WTC11 (cell line): ENCODE results near the gene DHFR. TPM values are rescaled to one million over a fixed set of nuclear protein-coding genes. Genes with fewer than 3 reads are reported as not detected.

ENCODE experiments used
- CREM ChIP-seq: sonication (generic); formaldehyde crosslinking; IDR thresholded peaks from 2 replicates; pipeline ENCODE4 v1.8.1; 2022; ENCODE audit warnings: mild to moderate bottlenecking, missing genetic modification reagents, moderate library complexity
- EMX1 ChIP-seq: fragments of 250-450 bp; sonication (Bioruptor Pico); IDR thresholded peaks from 2 replicates; pipeline ENCODE4 v1.8.0; 2021; ENCODE audit warnings: mild to moderate bottlenecking
- FOXP1 ChIP-seq: sonication (generic); formaldehyde crosslinking; IDR thresholded peaks from 2 replicates; pipeline ENCODE4 v1.8.0; 2022; ENCODE audit warnings: missing genetic modification reagents, mild to moderate bottlenecking, moderate library complexity, borderline replicate concordance
- IRF2 ChIP-seq: sonication (generic); formaldehyde crosslinking; IDR thresholded peaks from 2 replicates; pipeline ENCODE4 v1.8.0; 2022; ENCODE audit warnings: low read depth, missing genetic modification reagents, borderline replicate concordance
- MYBL2 ChIP-seq: sonication (generic); formaldehyde crosslinking; IDR thresholded peaks from 2 replicates; pipeline ENCODE4 v1.8.1; 2023; ENCODE audit warnings: mild to moderate bottlenecking, moderate library complexity, missing genetic modification reagents
- NFE2L1 ChIP-seq: sonication (generic); formaldehyde crosslinking; IDR thresholded peaks from 2 replicates; pipeline ENCODE4 v1.8.1; 2023; ENCODE audit warnings: missing genetic modification reagents
- NR2C2 ChIP-seq: sonication (generic); formaldehyde crosslinking; IDR thresholded peaks from 2 replicates; pipeline ENCODE4 v1.8.0; 2022; ENCODE audit warnings: mild to moderate bottlenecking, missing genetic modification reagents
- PRRX2 ChIP-seq: fragments of 250-450 bp; sonication (Bioruptor Pico); IDR thresholded peaks from 2 replicates; pipeline ENCODE4 v1.8.0; 2021; ENCODE audit warnings: mild to moderate bottlenecking
- TEAD4 ChIP-seq: sonication (generic); formaldehyde crosslinking; IDR thresholded peaks from 2 replicates; pipeline ENCODE4 v1.8.0; 2022; ENCODE audit warnings: mild to moderate bottlenecking, missing genetic modification reagents
- ZBTB21 ChIP-seq: sonication (generic); formaldehyde crosslinking; IDR thresholded peaks from 2 replicates; pipeline ENCODE4 v1.8.1; 2023; ENCODE audit warnings: mild to moderate bottlenecking, missing genetic modification reagents, borderline replicate concordance
- ZNF423 ChIP-seq: fragments of 250-450 bp; sonication (Bioruptor Pico); IDR thresholded peaks from 2 replicates; pipeline ENCODE4 v2.1.2; 2022; ENCODE audit warnings: mild to moderate bottlenecking, moderate library complexity
- total RNA-seq: library from RNA; stranded (reverse); gene quantifications from 3 replicates; pipeline ENCODE4 v1.2.3, GENCODE V29; 2021
- TF ChIP-seq, protein P1 (sequence below): sonication (generic); formaldehyde crosslinking; IDR thresholded peaks from 2 replicates; pipeline ENCODE4 v1.8.0; 2023; ENCODE audit warnings: missing genetic modification reagents, mild to moderate bottlenecking, borderline replicate concordance
- TF ChIP-seq, protein P2 (sequence below): fragments of 250-450 bp; sonication (Bioruptor Pico); IDR thresholded peaks from 2 replicates; pipeline ENCODE4 v1.9.0; 2021; ENCODE audit warnings: mild to moderate bottlenecking
- TF ChIP-seq, protein P3 (sequence below): sonication (generic); formaldehyde crosslinking; IDR thresholded peaks from 2 replicates; pipeline ENCODE4 v1.8.1; 2023; ENCODE audit warnings: mild to moderate bottlenecking, missing genetic modification reagents
- TF ChIP-seq, protein P4 (sequence below): sonication (generic); formaldehyde crosslinking; IDR thresholded peaks from 2 replicates; pipeline ENCODE4 v1.8.1; 2022; ENCODE audit warnings: missing genetic modification reagents, borderline replicate concordance
- TF ChIP-seq, protein P5 (sequence below): sonication (generic); formaldehyde crosslinking; conservative IDR thresholded peaks from 2 replicates; pipeline ENCODE4 v1.8.1; 2023; ENCODE audit warnings: mild to moderate bottlenecking, low read depth, missing genetic modification reagents, moderate library complexity
- TF ChIP-seq, protein P6 (sequence below): sonication (generic); formaldehyde crosslinking; IDR thresholded peaks from 2 replicates; pipeline ENCODE4 v1.8.1; 2022; ENCODE audit warnings: mild to moderate bottlenecking, moderate library complexity, missing genetic modification reagents
- TF ChIP-seq, protein P7 (sequence below): sonication (generic); formaldehyde crosslinking; IDR thresholded peaks from 2 replicates; pipeline ENCODE4 v1.8.0; 2023; ENCODE audit warnings: mild to moderate bottlenecking, missing genetic modification reagents

DHFR gene
- total RNA-seq, 1 experiment from 2014 or later = 68.0 TPM

DNA sequence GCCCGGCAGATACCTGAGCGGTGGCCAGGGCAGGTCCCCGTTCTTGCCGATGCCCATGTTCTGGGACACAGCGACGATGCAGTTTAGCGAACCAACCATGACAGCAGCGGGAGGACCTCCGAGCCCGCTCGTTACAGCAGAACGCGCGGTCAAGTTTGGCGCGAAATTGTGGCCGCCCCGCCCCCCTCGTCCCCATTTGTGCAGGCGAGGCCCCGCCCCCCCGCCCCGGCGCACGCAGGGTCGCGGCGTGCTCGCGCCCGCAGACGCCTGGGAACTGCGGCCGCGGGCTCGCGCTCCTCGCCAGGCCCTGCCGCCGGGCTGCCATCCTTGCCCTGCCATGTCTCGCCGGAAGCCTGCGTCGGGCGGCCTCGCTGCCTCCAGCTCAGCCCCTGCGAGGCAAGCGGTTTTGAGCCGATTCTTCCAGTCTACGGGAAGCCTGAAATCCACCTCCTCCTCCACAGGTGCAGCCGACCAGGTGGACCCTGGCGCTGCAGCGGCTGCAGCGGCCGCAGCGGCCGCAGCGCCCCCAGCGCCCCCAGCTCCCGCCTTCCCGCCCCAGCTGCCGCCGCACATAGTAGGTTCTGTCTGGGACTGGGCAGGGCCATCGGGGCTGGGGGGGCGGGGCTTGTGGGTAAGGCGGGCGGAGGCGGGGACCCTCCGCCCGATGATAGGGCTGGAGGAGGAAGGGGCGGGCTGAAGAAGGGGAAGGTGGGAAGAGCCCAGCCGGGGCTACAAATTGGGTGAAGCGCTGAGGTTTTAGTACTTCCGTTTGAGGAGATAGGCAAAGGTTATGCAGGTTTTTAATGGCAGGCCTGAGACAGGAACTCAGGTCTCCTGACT, at the start of gene DHFR, which contains the start of gene MSH3 (continued):
- TF ChIP-seq, protein P1, sequence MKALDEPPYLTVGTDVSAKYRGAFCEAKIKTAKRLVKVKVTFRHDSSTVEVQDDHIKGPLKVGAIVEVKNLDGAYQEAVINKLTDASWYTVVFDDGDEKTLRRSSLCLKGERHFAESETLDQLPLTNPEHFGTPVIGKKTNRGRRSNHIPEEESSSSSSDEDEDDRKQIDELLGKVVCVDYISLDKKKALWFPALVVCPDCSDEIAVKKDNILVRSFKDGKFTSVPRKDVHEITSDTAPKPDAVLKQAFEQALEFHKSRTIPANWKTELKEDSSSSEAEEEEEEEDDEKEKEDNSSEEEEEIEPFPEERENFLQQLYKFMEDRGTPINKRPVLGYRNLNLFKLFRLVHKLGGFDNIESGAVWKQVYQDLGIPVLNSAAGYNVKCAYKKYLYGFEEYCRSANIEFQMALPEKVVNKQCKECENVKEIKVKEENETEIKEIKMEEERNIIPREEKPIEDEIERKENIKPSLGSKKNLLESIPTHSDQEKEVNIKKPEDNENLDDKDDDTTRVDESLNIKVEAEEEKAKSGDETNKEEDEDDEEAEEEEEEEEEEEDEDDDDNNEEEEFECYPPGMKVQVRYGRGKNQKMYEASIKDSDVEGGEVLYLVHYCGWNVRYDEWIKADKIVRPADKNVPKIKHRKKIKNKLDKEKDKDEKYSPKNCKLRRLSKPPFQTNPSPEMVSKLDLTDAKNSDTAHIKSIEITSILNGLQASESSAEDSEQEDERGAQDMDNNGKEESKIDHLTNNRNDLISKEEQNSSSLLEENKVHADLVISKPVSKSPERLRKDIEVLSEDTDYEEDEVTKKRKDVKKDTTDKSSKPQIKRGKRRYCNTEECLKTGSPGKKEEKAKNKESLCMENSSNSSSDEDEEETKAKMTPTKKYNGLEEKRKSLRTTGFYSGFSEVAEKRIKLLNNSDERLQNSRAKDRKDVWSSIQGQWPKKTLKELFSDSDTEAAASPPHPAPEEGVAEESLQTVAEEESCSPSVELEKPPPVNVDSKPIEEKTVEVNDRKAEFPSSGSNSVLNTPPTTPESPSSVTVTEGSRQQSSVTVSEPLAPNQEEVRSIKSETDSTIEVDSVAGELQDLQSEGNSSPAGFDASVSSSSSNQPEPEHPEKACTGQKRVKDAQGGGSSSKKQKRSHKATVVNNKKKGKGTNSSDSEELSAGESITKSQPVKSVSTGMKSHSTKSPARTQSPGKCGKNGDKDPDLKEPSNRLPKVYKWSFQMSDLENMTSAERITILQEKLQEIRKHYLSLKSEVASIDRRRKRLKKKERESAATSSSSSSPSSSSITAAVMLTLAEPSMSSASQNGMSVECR (CRISPR knock-in tag) = no peak; the same call in none of the 2 replicates
- TF ChIP-seq NFE2L1 (CRISPR knock-in tag) (0 out of 2 replicates have a peak, but pooled peaks have one; percentile 1), ZNF423 (no peak), ZBTB21 (CRISPR knock-in tag) (no peak), EMX1 (CRISPR knock-in tag) (no peak), PRRX2 (CRISPR knock-in tag) (no peak), MYBL2 (peak; percentile 78), TEAD4 (CRISPR knock-in tag) (no peak), FOXP1 (CRISPR knock-in tag) (peak; percentile 30; the same call in 1 of the 2 replicates), CREM (peak; percentile 15; the same call in 1 of the 2 replicates), NR2C2 (CRISPR knock-in tag) (no peak; the same call in 1 of the 2 replicates), IRF2 (no peak)
- TF ChIP-seq, protein P2, sequence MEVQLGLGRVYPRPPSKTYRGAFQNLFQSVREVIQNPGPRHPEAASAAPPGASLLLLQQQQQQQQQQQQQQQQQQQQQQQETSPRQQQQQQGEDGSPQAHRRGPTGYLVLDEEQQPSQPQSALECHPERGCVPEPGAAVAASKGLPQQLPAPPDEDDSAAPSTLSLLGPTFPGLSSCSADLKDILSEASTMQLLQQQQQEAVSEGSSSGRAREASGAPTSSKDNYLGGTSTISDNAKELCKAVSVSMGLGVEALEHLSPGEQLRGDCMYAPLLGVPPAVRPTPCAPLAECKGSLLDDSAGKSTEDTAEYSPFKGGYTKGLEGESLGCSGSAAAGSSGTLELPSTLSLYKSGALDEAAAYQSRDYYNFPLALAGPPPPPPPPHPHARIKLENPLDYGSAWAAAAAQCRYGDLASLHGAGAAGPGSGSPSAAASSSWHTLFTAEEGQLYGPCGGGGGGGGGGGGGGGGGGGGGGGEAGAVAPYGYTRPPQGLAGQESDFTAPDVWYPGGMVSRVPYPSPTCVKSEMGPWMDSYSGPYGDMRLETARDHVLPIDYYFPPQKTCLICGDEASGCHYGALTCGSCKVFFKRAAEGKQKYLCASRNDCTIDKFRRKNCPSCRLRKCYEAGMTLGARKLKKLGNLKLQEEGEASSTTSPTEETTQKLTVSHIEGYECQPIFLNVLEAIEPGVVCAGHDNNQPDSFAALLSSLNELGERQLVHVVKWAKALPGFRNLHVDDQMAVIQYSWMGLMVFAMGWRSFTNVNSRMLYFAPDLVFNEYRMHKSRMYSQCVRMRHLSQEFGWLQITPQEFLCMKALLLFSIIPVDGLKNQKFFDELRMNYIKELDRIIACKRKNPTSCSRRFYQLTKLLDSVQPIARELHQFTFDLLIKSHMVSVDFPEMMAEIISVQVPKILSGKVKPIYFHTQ = no peak
- TF ChIP-seq, protein P3, sequence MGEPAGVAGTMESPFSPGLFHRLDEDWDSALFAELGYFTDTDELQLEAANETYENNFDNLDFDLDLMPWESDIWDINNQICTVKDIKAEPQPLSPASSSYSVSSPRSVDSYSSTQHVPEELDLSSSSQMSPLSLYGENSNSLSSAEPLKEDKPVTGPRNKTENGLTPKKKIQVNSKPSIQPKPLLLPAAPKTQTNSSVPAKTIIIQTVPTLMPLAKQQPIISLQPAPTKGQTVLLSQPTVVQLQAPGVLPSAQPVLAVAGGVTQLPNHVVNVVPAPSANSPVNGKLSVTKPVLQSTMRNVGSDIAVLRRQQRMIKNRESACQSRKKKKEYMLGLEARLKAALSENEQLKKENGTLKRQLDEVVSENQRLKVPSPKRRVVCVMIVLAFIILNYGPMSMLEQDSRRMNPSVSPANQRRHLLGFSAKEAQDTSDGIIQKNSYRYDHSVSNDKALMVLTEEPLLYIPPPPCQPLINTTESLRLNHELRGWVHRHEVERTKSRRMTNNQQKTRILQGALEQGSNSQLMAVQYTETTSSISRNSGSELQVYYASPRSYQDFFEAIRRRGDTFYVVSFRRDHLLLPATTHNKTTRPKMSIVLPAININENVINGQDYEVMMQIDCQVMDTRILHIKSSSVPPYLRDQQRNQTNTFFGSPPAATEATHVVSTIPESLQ = no peak
- TF ChIP-seq, protein P4, sequence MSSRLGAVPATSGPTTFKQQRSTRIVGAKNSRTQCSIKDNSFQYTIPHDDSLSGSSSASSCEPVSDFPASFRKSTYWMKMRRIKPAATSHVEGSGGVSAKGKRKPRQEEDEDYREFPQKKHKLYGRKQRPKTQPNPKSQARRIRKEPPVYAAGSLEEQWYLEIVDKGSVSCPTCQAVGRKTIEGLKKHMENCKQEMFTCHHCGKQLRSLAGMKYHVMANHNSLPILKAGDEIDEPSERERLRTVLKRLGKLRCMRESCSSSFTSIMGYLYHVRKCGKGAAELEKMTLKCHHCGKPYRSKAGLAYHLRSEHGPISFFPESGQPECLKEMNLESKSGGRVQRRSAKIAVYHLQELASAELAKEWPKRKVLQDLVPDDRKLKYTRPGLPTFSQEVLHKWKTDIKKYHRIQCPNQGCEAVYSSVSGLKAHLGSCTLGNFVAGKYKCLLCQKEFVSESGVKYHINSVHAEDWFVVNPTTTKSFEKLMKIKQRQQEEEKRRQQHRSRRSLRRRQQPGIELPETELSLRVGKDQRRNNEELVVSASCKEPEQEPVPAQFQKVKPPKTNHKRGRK = no peak
- TF ChIP-seq, protein P5, sequence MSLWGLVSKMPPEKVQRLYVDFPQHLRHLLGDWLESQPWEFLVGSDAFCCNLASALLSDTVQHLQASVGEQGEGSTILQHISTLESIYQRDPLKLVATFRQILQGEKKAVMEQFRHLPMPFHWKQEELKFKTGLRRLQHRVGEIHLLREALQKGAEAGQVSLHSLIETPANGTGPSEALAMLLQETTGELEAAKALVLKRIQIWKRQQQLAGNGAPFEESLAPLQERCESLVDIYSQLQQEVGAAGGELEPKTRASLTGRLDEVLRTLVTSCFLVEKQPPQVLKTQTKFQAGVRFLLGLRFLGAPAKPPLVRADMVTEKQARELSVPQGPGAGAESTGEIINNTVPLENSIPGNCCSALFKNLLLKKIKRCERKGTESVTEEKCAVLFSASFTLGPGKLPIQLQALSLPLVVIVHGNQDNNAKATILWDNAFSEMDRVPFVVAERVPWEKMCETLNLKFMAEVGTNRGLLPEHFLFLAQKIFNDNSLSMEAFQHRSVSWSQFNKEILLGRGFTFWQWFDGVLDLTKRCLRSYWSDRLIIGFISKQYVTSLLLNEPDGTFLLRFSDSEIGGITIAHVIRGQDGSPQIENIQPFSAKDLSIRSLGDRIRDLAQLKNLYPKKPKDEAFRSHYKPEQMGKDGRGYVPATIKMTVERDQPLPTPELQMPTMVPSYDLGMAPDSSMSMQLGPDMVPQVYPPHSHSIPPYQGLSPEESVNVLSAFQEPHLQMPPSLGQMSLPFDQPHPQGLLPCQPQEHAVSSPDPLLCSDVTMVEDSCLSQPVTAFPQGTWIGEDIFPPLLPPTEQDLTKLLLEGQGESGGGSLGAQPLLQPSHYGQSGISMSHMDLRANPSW = no peak
- TF ChIP-seq, protein P6, sequence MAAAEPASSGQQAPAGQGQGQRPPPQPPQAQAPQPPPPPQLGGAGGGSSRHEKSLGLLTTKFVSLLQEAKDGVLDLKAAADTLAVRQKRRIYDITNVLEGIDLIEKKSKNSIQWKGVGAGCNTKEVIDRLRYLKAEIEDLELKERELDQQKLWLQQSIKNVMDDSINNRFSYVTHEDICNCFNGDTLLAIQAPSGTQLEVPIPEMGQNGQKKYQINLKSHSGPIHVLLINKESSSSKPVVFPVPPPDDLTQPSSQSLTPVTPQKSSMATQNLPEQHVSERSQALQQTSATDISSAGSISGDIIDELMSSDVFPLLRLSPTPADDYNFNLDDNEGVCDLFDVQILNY (CRISPR knock-in tag) = peak; percentile 88; the same call in 1 of the 2 replicates
- TF ChIP-seq, protein P7, sequence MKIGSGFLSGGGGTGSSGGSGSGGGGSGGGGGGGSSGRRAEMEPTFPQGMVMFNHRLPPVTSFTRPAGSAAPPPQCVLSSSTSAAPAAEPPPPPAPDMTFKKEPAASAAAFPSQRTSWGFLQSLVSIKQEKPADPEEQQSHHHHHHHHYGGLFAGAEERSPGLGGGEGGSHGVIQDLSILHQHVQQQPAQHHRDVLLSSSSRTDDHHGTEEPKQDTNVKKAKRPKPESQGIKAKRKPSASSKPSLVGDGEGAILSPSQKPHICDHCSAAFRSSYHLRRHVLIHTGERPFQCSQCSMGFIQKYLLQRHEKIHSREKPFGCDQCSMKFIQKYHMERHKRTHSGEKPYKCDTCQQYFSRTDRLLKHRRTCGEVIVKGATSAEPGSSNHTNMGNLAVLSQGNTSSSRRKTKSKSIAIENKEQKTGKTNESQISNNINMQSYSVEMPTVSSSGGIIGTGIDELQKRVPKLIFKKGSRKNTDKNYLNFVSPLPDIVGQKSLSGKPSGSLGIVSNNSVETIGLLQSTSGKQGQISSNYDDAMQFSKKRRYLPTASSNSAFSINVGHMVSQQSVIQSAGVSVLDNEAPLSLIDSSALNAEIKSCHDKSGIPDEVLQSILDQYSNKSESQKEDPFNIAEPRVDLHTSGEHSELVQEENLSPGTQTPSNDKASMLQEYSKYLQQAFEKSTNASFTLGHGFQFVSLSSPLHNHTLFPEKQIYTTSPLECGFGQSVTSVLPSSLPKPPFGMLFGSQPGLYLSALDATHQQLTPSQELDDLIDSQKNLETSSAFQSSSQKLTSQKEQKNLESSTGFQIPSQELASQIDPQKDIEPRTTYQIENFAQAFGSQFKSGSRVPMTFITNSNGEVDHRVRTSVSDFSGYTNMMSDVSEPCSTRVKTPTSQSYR = peak; percentile 54
